GM15510 (cell line): ENCODE data around the gene BMS1.

Source experiments
- POLR2A ChIP-seq: IDR thresholded peaks from 3 replicates; pipeline ENCODE4 v1.6.1; 2011; ENCODE audit warnings: borderline replicate concordance; ENCODE audit not compliant: insufficient read length; ENCODE audit errors: extremely low read depth

The BMS1 gene

GRCh38 chr10:42769173-42769572 is 13.4 kb upstream of the BMS1 start:
- TF ChIP-seq POLR2A = no peak

- TF ChIP-seq POLR2A = no peak
Measured at GRCh38 chr10:42769673-42770072, 12.9 kb upstream of the BMS1 start.

GRCh38 chr10:42776681-42777080 is 5.9 kb upstream of the BMS1 start:
- no peak for TF ChIP-seq POLR2A

GRCh38 chr10:42780456-42780855 is 2.1 kb upstream of the BMS1 start:
- no peak for TF ChIP-seq POLR2A

- TF ChIP-seq POLR2A = no peak
Measured at GRCh38 chr10:42781893-42782445, 626 bp upstream of the BMS1 start.

GRCh38 chr10:42783181-42783549 is 570 bp downstream of the BMS1 start:
- no peak for TF ChIP-seq POLR2A

- TF ChIP-seq POLR2A = no peak
Measured at GRCh38 chr10:42785759-42786158, 3.2 kb downstream of the BMS1 start.

GRCh38 chr10:42790835-42791234 is 8.2 kb downstream of the BMS1 start:
- no peak for TF ChIP-seq POLR2A

GRCh38 chr10:42795701-42796100 is 13.1 kb downstream of the BMS1 start:
- TF ChIP-seq POLR2A = no peak

GRCh38 chr10:42801135-42801534 is 18.5 kb downstream of the BMS1 start:
- TF ChIP-seq POLR2A = no peak

- no peak for TF ChIP-seq POLR2A
Measured at GRCh38 chr10:42802876-42803275, 20.3 kb downstream of the BMS1 start.

- TF ChIP-seq POLR2A = no peak
Measured at GRCh38 chr10:42809676-42810075, 27.1 kb downstream of the BMS1 start.

- no peak for TF ChIP-seq POLR2A
Measured at GRCh38 chr10:42812028-42812427, 29.4 kb downstream of the BMS1 start.

- no peak for TF ChIP-seq POLR2A
Measured at GRCh38 chr10:42816912-42817311, 34.3 kb downstream of the BMS1 start.

GRCh38 chr10:42827201-42827600 is 44.6 kb downstream of the BMS1 start:
- TF ChIP-seq POLR2A = no peak

- no peak for TF ChIP-seq POLR2A
Measured at GRCh38 chr10:42830237-42830636, 47.6 kb downstream of the BMS1 start.

- no peak for TF ChIP-seq POLR2A
Measured at GRCh38 chr10:42836096-42836495, 53.5 kb downstream of the BMS1 start.

GRCh38 chr10:42836771-42837468 is 54.3 kb downstream of the BMS1 start:
- no peak for TF ChIP-seq POLR2A

- no peak for TF ChIP-seq POLR2A
Measured at GRCh38 chr10:42850931-42851330, 68.3 kb downstream of the BMS1 start.
